HL-60 (cell line): ENCODE data around the gene ACACB.

ENCODE experiments used
- DNase-seq, 2 experiments: peaks; one replicate each; pipeline ENCODE4 v3.0.0-alpha.2; 2010 to 2020; ENCODE audit warnings: low read depth in 1 of 2, low spot score in 1 of 2
- H3K27ac ChIP-seq: fragments of 250-450 bp; sonication (Bioruptor Pico); replicated peaks from 2 replicates; pipeline ENCODE4 v1.5.1; 2020; ENCODE audit warnings: mild to moderate bottlenecking, moderate library complexity
- H3K27me3 ChIP-seq: fragments of 250-450 bp; sonication (Bioruptor Pico); 2 replicates; pipeline ENCODE4 v1.5.1; 2021; ENCODE audit warnings: mild to moderate bottlenecking, moderate library complexity; ENCODE audit not compliant: insufficient read depth, poor library complexity, severe bottlenecking
- H3K4me3 ChIP-seq: replicated peaks from 2 replicates; pipeline ENCODE4 v1.5.1; 2011; ENCODE audit warnings: mild to moderate bottlenecking, control low read depth, low read length; ENCODE audit not compliant: insufficient read depth
- CTCF ChIP-seq: IDR thresholded peaks from one replicate; pipeline ENCODE4 v1.5.1; 2011; ENCODE audit warnings: low read length, control low read depth, inconsistent platforms; ENCODE audit not compliant: insufficient read depth
- GABPA ChIP-seq: IDR thresholded peaks from 2 replicates; pipeline ENCODE4 v1.6.1; 2012; ENCODE audit warnings: low read depth
- POLR2AphosphoS5 ChIP-seq: IDR thresholded peaks from 2 replicates; pipeline ENCODE4 v1.6.1; 2012; ENCODE audit warnings: low read depth
- REST ChIP-seq: IDR thresholded peaks from 2 replicates; pipeline ENCODE4 v1.6.1; 2012; ENCODE audit warnings: low read depth; ENCODE audit not compliant: insufficient replicate concordance
- SPI1 ChIP-seq: IDR thresholded peaks from 2 replicates; pipeline ENCODE4 v1.6.1; 2012; ENCODE audit warnings: low read depth, mild to moderate bottlenecking, borderline replicate concordance

Gene ACACB

GRCh38 chr12:109084425-109084824 lies 32.0 kb upstream of the ACACB start:
- TF ChIP-seq CTCF (no peak), POLR2AphosphoS5 (no peak), SPI1 (no peak), GABPA (no peak), REST (no peak)
- no peak overlapping the region for H3K27ac ChIP-seq
- no peak for DNase-seq
- no peaks in the 10 kb centered on the region for H3K27me3 ChIP-seq
- H3K4me3 ChIP-seq: no peak overlapping the region

GRCh38 chr12:109085590-109085989 lies 30.8 kb upstream of the ACACB start:
- DNase-seq: no peak
- H3K27ac ChIP-seq: no peak overlapping the region

GRCh38 chr12:109087250-109087649 lies 29.1 kb upstream of the ACACB start:
- H3K4me3 ChIP-seq: no peak overlapping the region
- peak in 1 of 2 experiments; percentile 50 for DNase-seq
- H3K27ac ChIP-seq: peak overlapping the region; percentile 21
- no peak for TF ChIP-seq REST
- TF ChIP-seq SPI1: peak; percentile 63; the same call in 1 of the 2 replicates
- TF ChIP-seq POLR2AphosphoS5: 0 out of 2 replicates have a peak, but pooled peaks have one; percentile 22
- no peak for TF ChIP-seq CTCF
- TF ChIP-seq GABPA: no peak
- H3K27me3 ChIP-seq: no peaks in the 10 kb centered on the region

More at GRCh38 chr12:109085590-109085989, 30.8 kb upstream of the ACACB start:
- TF ChIP-seq CTCF (no peak), REST (no peak), POLR2AphosphoS5 (no peak), SPI1 (no peak), GABPA (no peak)
- Histone ChIP-seq H3K4me3 (no peak overlapping the region), H3K27me3 (no peaks in the 10 kb centered on the region)
